ENCODE results near the gene ONECUT2.
"Not testable (repeated sequence)": the region's sequence is repeated elsewhere in the genome, so short reads cannot be mapped to it uniquely, and the experiment has no call there.

The ONECUT2 gene

GRCh38 chr18:57446322-57446721 lies 11.1 kb downstream of the ONECUT2 start:
- DNase-seq (ENCODE audit: low read depth): no peak

- DNase-seq (ENCODE audit: low read depth): no peak
These were observed 12.0 kb downstream of the ONECUT2 start for GRCh38 chr18:57447154-57447621.

- DNase-seq (ENCODE audit: low read depth): no peak
These were observed 20.5 kb downstream of the ONECUT2 start for GRCh38 chr18:57455576-57456129.

- DNase-seq (ENCODE audit: low read depth): no peak
These were observed 26.6 kb downstream of the ONECUT2 start for GRCh38 chr18:57461652-57462269.

- no peak for DNase-seq (ENCODE audit: low read depth)
These were observed 31.1 kb downstream of the ONECUT2 start for GRCh38 chr18:57466307-57466706.

GRCh38 chr18:57466745-57467409 lies 31.7 kb downstream of the ONECUT2 start:
- DNase-seq (ENCODE audit: low read depth): no peak

- DNase-seq (ENCODE audit: low read depth): no peak
These were observed 34.7 kb downstream of the ONECUT2 start for GRCh38 chr18:57469884-57470283.

- no peak for DNase-seq (ENCODE audit: low read depth)
These were observed 40.2 kb downstream of the ONECUT2 start for GRCh38 chr18:57475408-57475807.

GRCh38 chr18:57475903-57476302 lies 40.7 kb downstream of the ONECUT2 start:
- DNase-seq (ENCODE audit: low read depth): no peak

GRCh38 chr18:57480733-57481132 lies 45.6 kb downstream of the ONECUT2 start:
- no peak for DNase-seq (ENCODE audit: low read depth)

GRCh38 chr18:57497372-57498294 lies 62.5 kb downstream of the ONECUT2 start:
- DNase-seq (ENCODE audit: low read depth): no peak

GRCh38 chr18:57498682-57499256 lies 63.6 kb downstream of the ONECUT2 start:
- no peak for DNase-seq (ENCODE audit: low read depth)

- DNase-seq (ENCODE audit: low read depth): no peak
These were observed 67.5 kb downstream of the ONECUT2 start for GRCh38 chr18:57502624-57503023.

GRCh38 chr18:57505231-57505630 lies 70.1 kb downstream of the ONECUT2 start:
- DNase-seq (ENCODE audit: low read depth): no peak

- DNase-seq (ENCODE audit: low read depth): no peak
These were observed 80.9 kb downstream of the ONECUT2 start for GRCh38 chr18:57516056-57516455.

- no peak for DNase-seq (ENCODE audit: low read depth)
These were observed 83.4 kb downstream of the ONECUT2 start for GRCh38 chr18:57518533-57518932.

GRCh38 chr18:57519668-57520424 lies 84.7 kb downstream of the ONECUT2 start:
- DNase-seq (ENCODE audit: low read depth): no peak

- not testable (repeated sequence) for DNase-seq (ENCODE audit: low read depth)
These were observed 87.2 kb downstream of the ONECUT2 start for GRCh38 chr18:57522348-57522747.

- no peak for DNase-seq (ENCODE audit: low read depth)
These were observed 88.2 kb downstream of the ONECUT2 start for GRCh38 chr18:57523171-57523956.

GRCh38 chr18:57527556-57528229 lies 92.5 kb downstream of the ONECUT2 start:
- no peak for DNase-seq (ENCODE audit: low read depth)

All from T follicular helper cell (primary cell).